ENCODE results near the gene DNMBP. TPM values are rescaled to one million over a fixed set of nuclear protein-coding genes. Genes with fewer than 3 reads are reported as not detected.
A peak's percentile ranks its signal among the peaks of the same experiment; 100 is the strongest.

DNMBP gene
- total RNA-seq, 1 donor from 2014 or later: 26.7 TPM

GRCh38 chr10:100009283-100009792 is 409 bp downstream of the DNMBP start:
- Histone ChIP-seq H3K4me1 (peaks cover 15% of the 10 kb centered on the region), H4K20me1 (ENCODE audit: low read depth) (peaks cover 2% of the 10 kb centered on the region), H3K36me3 (no peaks in the 10 kb centered on the region), H3K79me2 (ENCODE audit: low read depth) (peaks cover 32% of the 10 kb centered on the region), H2AFZ (replicated peaks) (peak overlapping the region; percentile 92), H3K9ac (peak overlapping the region; percentile 42), H3K4me2 (peak overlapping the region; percentile 96), H3K4me3 (peak overlapping the region; percentile 89), H3K27me3 (peaks cover 12% of the 10 kb centered on the region), H3K27ac (no peak overlapping the region), H3F3A (ENCODE audit: low read depth) (no peaks in the 10 kb centered on the region), H3K9me3 (ENCODE audit: low read depth) (no peaks in the 10 kb centered on the region)
- peaks cover 7% of the 10 kb centered on the region for H3K27me3 Mint-ChIP-seq (ENCODE audit: insufficient read depth, low read depth)
- peaks cover 3% of the 10 kb centered on the region for H3K9me3 Mint-ChIP-seq
- TF ChIP-seq EZH2phosphoT487 (IDR thresholded peaks at IDR 0.05): no peak
- peak; percentile 47 for TF ChIP-seq CTCF (IDR thresholded peaks at IDR 0.05)
- H3K4me3 Mint-ChIP-seq: peak overlapping the region; percentile 92
- H3K36me3 Mint-ChIP-seq: peaks cover 4% of the 10 kb centered on the region
- DNase-seq (ENCODE audit: low spot score): no peak
- H3K4me1 Mint-ChIP-seq: peaks cover 47% of the 10 kb centered on the region
- no peak overlapping the region for H3K27ac Mint-ChIP-seq

- no peak for TF ChIP-seq EZH2phosphoT487 (IDR thresholded peaks at IDR 0.05)
- no peak for TF ChIP-seq EZH2 (IDR thresholded peaks at IDR 0.05)
- TF ChIP-seq CTCF (IDR thresholded peaks at IDR 0.05): no peak
- H3F3A ChIP-seq (ENCODE audit: low read depth): no peaks in the 10 kb centered on the region
- peaks cover 15% of the 10 kb centered on the region for H3K4me1 ChIP-seq
- H3K9me3 ChIP-seq (ENCODE audit: low read depth): no peaks in the 10 kb centered on the region
- Mint-ChIP-seq H3K9me3 (peaks cover 3% of the 10 kb centered on the region), H3K27ac (no peak overlapping the region), H3K4me3 (peak overlapping the region; percentile 92), H3K27me3 (ENCODE audit: insufficient read depth, low read depth) (peaks cover 5% of the 10 kb centered on the region), H3K36me3 (peaks cover 4% of the 10 kb centered on the region), H3K4me1 (peaks cover 48% of the 10 kb centered on the region)
- no peaks in the 10 kb centered on the region for H3K36me3 ChIP-seq
- no peak overlapping the region for H3K27ac ChIP-seq
- H3K4me3 ChIP-seq: peak overlapping the region; percentile 89
- H4K20me1 ChIP-seq (ENCODE audit: low read depth): peaks cover 2% of the 10 kb centered on the region
- peak overlapping the region; percentile 92 for H2AFZ ChIP-seq (replicated peaks)
- no peak for DNase-seq (ENCODE audit: low spot score)
- H3K79me2 ChIP-seq (ENCODE audit: low read depth): peaks cover 37% of the 10 kb centered on the region
- H3K27me3 ChIP-seq: peaks cover 12% of the 10 kb centered on the region
- H3K9ac ChIP-seq: peak overlapping the region; percentile 42
- peak overlapping the region; percentile 96 for H3K4me2 ChIP-seq
Measured at GRCh38 chr10:100008708-100009282, 952 bp downstream of the DNMBP start.

- peak overlapping the region; percentile 89 for H3K4me3 ChIP-seq
- H3K4me2 ChIP-seq: peak overlapping the region; percentile 96
- H3K9me3 ChIP-seq (ENCODE audit: low read depth): no peaks in the 10 kb centered on the region
- no peak overlapping the region for H2AFZ ChIP-seq (replicated peaks)
- peaks cover 48% of the 10 kb centered on the region for H3K4me1 Mint-ChIP-seq
- peaks cover 2% of the 10 kb centered on the region for H4K20me1 ChIP-seq (ENCODE audit: low read depth)
- H3K4me3 Mint-ChIP-seq: peak overlapping the region; percentile 92
- TF ChIP-seq EZH2 (IDR thresholded peaks at IDR 0.05): no peak
- TF ChIP-seq CTCF (IDR thresholded peaks at IDR 0.05): no peak
- no peak for TF ChIP-seq EZH2phosphoT487 (IDR thresholded peaks at IDR 0.05)
- no peak overlapping the region for H3K27ac Mint-ChIP-seq
- peaks cover 5% of the 10 kb centered on the region for H3K27me3 Mint-ChIP-seq (ENCODE audit: insufficient read depth, low read depth)
- H3K27me3 ChIP-seq: peaks cover 12% of the 10 kb centered on the region
- H3K36me3 ChIP-seq: no peaks in the 10 kb centered on the region
- H3K9me3 Mint-ChIP-seq: peaks cover 3% of the 10 kb centered on the region
- H3K27ac ChIP-seq: no peak overlapping the region
- no peak overlapping the region for H3K9ac ChIP-seq
- no peak for DNase-seq (ENCODE audit: low spot score)
- peaks cover 15% of the 10 kb centered on the region for H3K4me1 ChIP-seq
- H3F3A ChIP-seq (ENCODE audit: low read depth): no peaks in the 10 kb centered on the region
- H3K36me3 Mint-ChIP-seq: peaks cover 4% of the 10 kb centered on the region
- peaks cover 44% of the 10 kb centered on the region for H3K79me2 ChIP-seq (ENCODE audit: low read depth)
Measured at GRCh38 chr10:100008142-100008522, 1.6 kb downstream of the DNMBP start.

Data from neural progenitor cell (in vitro differentiated cells).